GM19328 (cell line): ENCODE results near the gene OR14K1.
"Not testable (repeated sequence)": the region's sequence is repeated elsewhere in the genome, so short reads cannot be mapped to it uniquely, and the experiment has no call there.

Experiments
- ATAC-seq: cut with Tn5 transposase; IDR thresholded peaks from one replicate; pipeline ENCODE4 v1.9.1; 2021; ENCODE audit warnings: mild to moderate bottlenecking, moderate library complexity; ENCODE audit not compliant: unreplicated experiment

OR14K1 gene

GRCh38 chr1:247738315-247738714, at the start of gene OR14K1:
OR14K1 (plus strand) TSS chr1:247738615; CDS start chr1:247738615, 0 bp downstream.
- ATAC-seq: no peak

- no peak for ATAC-seq
Measured at GRCh38 chr1:247701338-247701737, 37.1 kb upstream of the OR14K1 start.

- not testable (repeated sequence) for ATAC-seq
Measured at GRCh38 chr1:247710681-247711080, 27.7 kb upstream of the OR14K1 start.

- no peak for ATAC-seq
Measured at GRCh38 chr1:247713753-247714152, 24.7 kb upstream of the OR14K1 start.

- no peak for ATAC-seq
Measured at GRCh38 chr1:247716546-247716945, 21.9 kb upstream of the OR14K1 start, which contains the start of gene OR6F1. OR6F1 (minus strand) TSS chr1:247716646; CDS start chr1:247712755, 3,891 bp downstream.

GRCh38 chr1:247721222-247721621, 17.2 kb upstream of the OR14K1 start:
- no peak for ATAC-seq

GRCh38 chr1:247740721-247741120, 2.3 kb downstream of the OR14K1 start:
- ATAC-seq: no peak

GRCh38 chr1:247741756-247742155, 3.3 kb downstream of the OR14K1 start:
- ATAC-seq: no peak

- ATAC-seq: not testable (repeated sequence)
Measured at GRCh38 chr1:247742215-247742760, 3.9 kb downstream of the OR14K1 start.

- no peak for ATAC-seq
Measured at GRCh38 chr1:247746391-247746935, 8.0 kb downstream of the OR14K1 start.

- ATAC-seq: no peak
Measured at GRCh38 chr1:247747616-247748015, 9.2 kb downstream of the OR14K1 start.

- no peak for ATAC-seq
Measured at GRCh38 chr1:247748041-247748440, 9.6 kb downstream of the OR14K1 start, which contains the start of gene OR14A2. OR14A2 (minus strand) TSS chr1:247748141.

- no peak for ATAC-seq
Measured at GRCh38 chr1:247749870-247750269, 11.5 kb downstream of the OR14K1 start.

- ATAC-seq: not testable (repeated sequence)
Measured at GRCh38 chr1:247754311-247754710, 15.9 kb downstream of the OR14K1 start.

- ATAC-seq: no peak
Measured at GRCh38 chr1:247760456-247760855, 22.0 kb downstream of the OR14K1 start, which contains the start of gene OR1C1. OR1C1 (minus strand) TSS chr1:247760556; CDS start chr1:247758406, 2,150 bp downstream.

- no peak for ATAC-seq
Measured at GRCh38 chr1:247769603-247770002, 31.2 kb downstream of the OR14K1 start.
